ENCODE data around the gene EID2. TPM values are rescaled to one million over a fixed set of nuclear protein-coding genes. Genes with fewer than 3 reads are reported as not detected.
A peak's percentile ranks its signal among the peaks of the same experiment; 100 is the strongest.

EID2 gene
- total RNA-seq, 1 experiment from 2014 or later, result 17.5 TPM

DNA sequence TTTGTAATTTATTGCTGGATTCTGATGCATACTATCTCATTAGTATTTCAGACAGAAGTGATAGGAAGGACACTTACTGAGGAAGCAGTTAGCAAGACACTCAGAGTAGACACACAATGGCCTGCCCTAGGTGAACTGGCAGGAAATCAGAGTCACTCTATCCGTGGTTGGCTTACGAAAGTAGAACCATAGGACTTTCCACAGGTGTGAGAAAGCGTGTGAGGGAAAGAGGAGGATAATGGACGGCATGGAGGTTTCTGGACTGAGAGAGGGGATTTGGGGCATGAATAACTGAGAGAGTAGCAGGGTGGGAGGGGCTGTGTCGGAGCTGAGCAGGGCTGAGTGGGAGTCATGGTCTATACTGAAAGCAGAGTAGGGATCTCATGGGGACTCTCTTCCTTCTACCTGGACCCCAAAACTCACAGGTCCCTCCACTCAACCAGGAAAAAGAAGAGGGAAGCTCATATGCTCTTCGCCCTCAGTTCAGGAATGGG is 18.7 kb upstream of the EID2 start:
- Mint-ChIP-seq H3K27me3 (ENCODE audit: unreplicated experiment) (peaks cover 8% of the 10 kb centered on the region), H3K4me1 (ENCODE audit: low read depth, unreplicated experiment) (peaks cover 22% of the 10 kb centered on the region), H3K4me3 (ENCODE audit: low read depth, unreplicated experiment) (peak overlapping the region; percentile 49), H3K27ac (ENCODE audit: unreplicated experiment) (peak overlapping the region; percentile 4), H3K9me3 (ENCODE audit: low read depth, unreplicated experiment) (no peaks in the 10 kb centered on the region), H3K36me3 (ENCODE audit: insufficient read depth, unreplicated experiment) (no peaks in the 10 kb centered on the region)
- TF ChIP-seq, protein P1, sequence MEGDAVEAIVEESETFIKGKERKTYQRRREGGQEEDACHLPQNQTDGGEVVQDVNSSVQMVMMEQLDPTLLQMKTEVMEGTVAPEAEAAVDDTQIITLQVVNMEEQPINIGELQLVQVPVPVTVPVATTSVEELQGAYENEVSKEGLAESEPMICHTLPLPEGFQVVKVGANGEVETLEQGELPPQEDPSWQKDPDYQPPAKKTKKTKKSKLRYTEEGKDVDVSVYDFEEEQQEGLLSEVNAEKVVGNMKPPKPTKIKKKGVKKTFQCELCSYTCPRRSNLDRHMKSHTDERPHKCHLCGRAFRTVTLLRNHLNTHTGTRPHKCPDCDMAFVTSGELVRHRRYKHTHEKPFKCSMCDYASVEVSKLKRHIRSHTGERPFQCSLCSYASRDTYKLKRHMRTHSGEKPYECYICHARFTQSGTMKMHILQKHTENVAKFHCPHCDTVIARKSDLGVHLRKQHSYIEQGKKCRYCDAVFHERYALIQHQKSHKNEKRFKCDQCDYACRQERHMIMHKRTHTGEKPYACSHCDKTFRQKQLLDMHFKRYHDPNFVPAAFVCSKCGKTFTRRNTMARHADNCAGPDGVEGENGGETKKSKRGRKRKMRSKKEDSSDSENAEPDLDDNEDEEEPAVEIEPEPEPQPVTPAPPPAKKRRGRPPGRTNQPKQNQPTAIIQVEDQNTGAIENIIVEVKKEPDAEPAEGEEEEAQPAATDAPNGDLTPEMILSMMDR (IDR thresholded peaks at IDR 0.05; ENCODE audit: unreplicated experiment), result no peak
- no peak for DNase-seq
- BruUV-seq (replicated peaks), result no TSS peak
- CTCF ChIA-PET, result no interaction called here
- intact Hi-C loops (cut with micrococcal nuclease; ENCODE audit: unreplicated experiment), result loop anchor here (10.0 kb wide), 1 partner anchor 206 kb away; no protein-coding TSS in a partner anchor

DNA sequence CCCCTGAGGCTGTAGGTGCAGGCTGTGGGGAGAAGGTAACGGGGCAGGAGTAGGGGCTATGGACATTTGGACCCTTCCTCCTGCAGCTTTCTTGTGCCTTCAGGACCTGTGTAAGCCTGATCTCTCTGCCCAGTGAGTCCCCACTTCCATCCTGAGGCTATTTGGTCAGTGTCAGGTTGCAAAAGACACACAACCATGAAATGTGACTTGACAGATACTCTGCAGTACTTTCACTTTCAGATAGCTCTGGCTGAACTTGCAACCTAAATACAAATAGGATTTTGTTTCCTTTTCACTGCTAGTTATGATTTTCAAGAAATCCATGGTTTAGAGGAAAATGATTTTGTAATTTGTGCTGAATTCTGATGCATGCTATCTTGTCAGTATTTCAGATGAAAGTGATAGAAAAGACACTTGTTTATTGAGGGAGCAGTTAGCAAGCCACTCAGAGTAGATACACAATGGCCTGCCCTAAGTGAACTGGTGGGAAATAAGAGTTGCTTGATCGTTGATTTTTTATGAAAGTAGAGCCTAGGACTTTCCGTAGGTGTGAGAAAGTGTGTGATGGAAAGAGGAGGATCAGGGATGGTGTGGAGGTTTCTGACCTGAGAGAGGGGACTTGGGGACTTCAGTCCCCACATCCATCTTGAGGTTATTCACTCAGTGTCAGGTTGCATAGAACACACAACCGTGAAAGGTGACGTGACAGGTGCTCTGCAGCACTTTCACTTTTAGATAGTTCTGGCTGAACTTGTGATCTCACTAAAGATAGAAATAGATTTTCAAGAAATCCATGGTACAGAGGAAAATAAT is 18.1 kb upstream of the EID2 start:
- Mint-ChIP-seq H3K27ac (ENCODE audit: unreplicated experiment) (peak overlapping the region; percentile 28), H3K27me3 (ENCODE audit: unreplicated experiment) (peaks cover 15% of the 10 kb centered on the region), H3K4me1 (ENCODE audit: low read depth, unreplicated experiment) (peaks cover 22% of the 10 kb centered on the region), H3K9me3 (ENCODE audit: low read depth, unreplicated experiment) (no peaks in the 10 kb centered on the region), H3K36me3 (ENCODE audit: insufficient read depth, unreplicated experiment) (no peaks in the 10 kb centered on the region), H3K4me3 (ENCODE audit: low read depth, unreplicated experiment) (peak overlapping the region; percentile 49)
- TF ChIP-seq, protein P1 (IDR thresholded peaks at IDR 0.05; ENCODE audit: unreplicated experiment), result no peak
- intact Hi-C loops (cut with micrococcal nuclease; ENCODE audit: unreplicated experiment), result loop anchor here (2.0 to 10.0 kb wide), 2 partner anchors 69 to 207 kb away; no protein-coding TSS in a partner anchor
- BruUV-seq (replicated peaks), result no TSS peak
- peak; percentile 46 for DNase-seq
- CTCF ChIA-PET, result interaction anchor here (0.6 to 1.0 kb wide), 2 partner anchors 114 to 236 kb away, joined by 3 to 4 read pairs; no protein-coding TSS in a partner anchor

DNA sequence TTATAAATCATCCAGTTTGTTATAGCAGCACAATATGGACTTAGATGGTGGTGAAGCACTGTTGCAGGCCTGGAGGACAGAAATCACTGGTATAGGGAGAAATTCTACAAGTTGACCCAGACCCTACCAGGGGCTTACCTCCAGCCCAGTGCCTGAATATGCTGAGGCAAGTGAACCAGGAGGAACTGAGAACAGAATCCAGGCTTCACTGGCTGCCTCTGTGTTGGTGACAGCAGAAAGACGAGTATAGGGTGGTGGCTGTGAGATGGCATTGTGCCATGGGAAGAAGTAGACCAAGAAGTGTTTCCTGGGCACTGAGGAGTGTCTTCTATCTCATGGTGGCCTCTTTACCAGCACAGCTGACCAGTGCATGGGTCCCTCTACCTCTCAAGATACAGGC is 15.9 kb upstream of the EID2 start:
- Mint-ChIP-seq H3K27ac (ENCODE audit: unreplicated experiment) (no peak overlapping the region), H3K27me3 (ENCODE audit: unreplicated experiment) (peaks cover 23% of the 10 kb centered on the region), H3K9me3 (ENCODE audit: low read depth, unreplicated experiment) (no peaks in the 10 kb centered on the region), H3K36me3 (ENCODE audit: insufficient read depth, unreplicated experiment) (no peaks in the 10 kb centered on the region), H3K4me1 (ENCODE audit: low read depth, unreplicated experiment) (peaks cover 22% of the 10 kb centered on the region), H3K4me3 (ENCODE audit: low read depth, unreplicated experiment) (no peak overlapping the region)
- CTCF ChIA-PET, result no interaction called here
- no peak for DNase-seq
- TF ChIP-seq, protein P1 (IDR thresholded peaks at IDR 0.05; ENCODE audit: unreplicated experiment), result no peak
- BruUV-seq (replicated peaks), result no TSS peak
- intact Hi-C loops (cut with micrococcal nuclease; ENCODE audit: unreplicated experiment), result loop anchor here (2.0 to 10.0 kb wide), 2 partner anchors 71 to 209 kb away; no protein-coding TSS in a partner anchor

DNA sequence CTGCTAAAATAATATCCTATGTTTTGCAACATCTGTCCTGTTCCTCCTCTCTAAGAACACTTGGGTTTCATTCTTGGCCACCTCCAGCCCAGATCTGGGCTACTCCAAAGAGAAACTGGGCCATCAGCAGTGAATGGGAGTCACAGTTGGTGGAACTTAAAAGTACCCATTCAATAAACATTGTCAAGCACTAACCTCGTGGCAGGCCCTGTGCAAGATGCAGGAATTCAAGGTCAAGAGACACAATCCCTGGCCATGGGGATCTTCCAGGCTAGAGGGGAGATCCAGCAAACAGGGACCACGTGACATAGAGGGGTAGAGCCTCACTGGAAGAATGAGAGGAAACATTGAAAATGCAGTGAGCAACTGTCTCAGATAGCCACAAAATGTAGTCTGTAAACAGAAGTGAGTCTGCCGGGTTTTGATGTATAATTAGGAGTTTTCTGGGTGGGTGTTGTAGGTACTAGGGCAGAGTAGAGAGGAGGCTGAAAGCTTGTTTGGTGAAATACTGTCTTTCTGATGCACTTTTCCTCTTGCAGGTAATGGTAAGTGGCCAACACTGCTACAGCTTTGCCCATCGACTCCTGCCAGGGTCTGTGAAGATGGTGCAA is 14.8 kb upstream of the EID2 start:
- intact Hi-C loops (cut with micrococcal nuclease; ENCODE audit: unreplicated experiment), result loop anchor here (10.0 kb wide), 1 partner anchor 210 kb away; no protein-coding TSS in a partner anchor

More for the DNA sequence above, 14.8 kb upstream of the EID2 start:
- no peak overlapping the region for H3K27ac Mint-ChIP-seq (ENCODE audit: unreplicated experiment)
- H3K36me3 Mint-ChIP-seq (ENCODE audit: insufficient read depth, unreplicated experiment), result no peaks in the 10 kb centered on the region
- H3K9me3 Mint-ChIP-seq (ENCODE audit: low read depth, unreplicated experiment), result no peaks in the 10 kb centered on the region
- TF ChIP-seq, protein P1 (IDR thresholded peaks at IDR 0.05; ENCODE audit: unreplicated experiment), result no peak
- no TSS peak for BruUV-seq (replicated peaks)
- H3K4me3 Mint-ChIP-seq (ENCODE audit: low read depth, unreplicated experiment), result no peak overlapping the region
- peaks cover 22% of the 10 kb centered on the region for H3K4me1 Mint-ChIP-seq (ENCODE audit: low read depth, unreplicated experiment)
- no peak for DNase-seq
- H3K27me3 Mint-ChIP-seq (ENCODE audit: unreplicated experiment), result peaks cover 23% of the 10 kb centered on the region
- CTCF ChIA-PET, result no interaction called here
